HepG2 (cell line): ENCODE measurements around the gene AP1S3. TPM values are rescaled to one million over a fixed set of nuclear protein-coding genes. Genes with fewer than 3 reads are reported as not detected.

ENCODE experiments used
- ATAC-seq: fragments of 200-7000 bp; cut with Tn5 transposase; 3 replicates; pipeline ENCODE4 v1.9.1; 2020; ENCODE audit warnings: mild to moderate bottlenecking, moderate library complexity
- BruUV-seq: library from RNA; stranded (reverse); fragments of 400-500 nt; replicated peaks from 2 replicates; lab custom pipeline; 2021; lab: Mats Ljungman, UMichigan
- CTCF ChIA-PET: fragments of 300-600 bp; formaldehyde crosslinking; extraction: SDS; loops from one replicate; lab custom pipeline; 2021; ENCODE audit warnings: low total read pairs, inconsistent platforms, low intra/inter-chr PET ratio; lab: Yijun Ruan, JAX
- POLR2A ChIA-PET: fragments of 350-600 bp; sonication (Branson Sonifier 250); formaldehyde crosslinking; loops from one replicate; lab custom pipeline; 2020; ENCODE audit warnings: antibody characterized with exemption, inconsistent platforms; lab: Yijun Ruan, JAX
- DNase-seq: peaks from one replicate; pipeline ENCODE4 v3.0.0-alpha.2; 2015; ENCODE audit warnings: low spot score
- FAIRE-seq: peaks from 3 replicates; lab custom pipeline; 2011; peaks lifted over from hg19 to GRCh38; lab: Jason Lieb, UNC
- H2AFZ ChIP-seq: one replicate; pipeline ENCODE4 v1.6.1; 2011; ENCODE audit warnings: low read length, inconsistent platforms
- H3K27ac ChIP-seq: fragments of 300-600 bp; 3 replicates; pipeline ENCODE4 v1.8.0; 2011; ENCODE audit warnings: mixed run types, mild to moderate bottlenecking, mixed read lengths, low read length, inconsistent platforms; ENCODE audit not compliant: insufficient read depth; ENCODE audit errors: extremely low read length
- H3K27me3 ChIP-seq, 2 experiments: fragments of 200-600 bp in 1 of 2; 2 replicates in 1 of 2; 3 replicates in 1 of 2; pipeline versions ENCODE4 v1.6.0 to v1.8.0; 2011; ENCODE audit warnings: low read length in 2 of 2, mild to moderate bottlenecking in 2 of 2, moderate library complexity in 2 of 2, inconsistent platforms in 1 of 2; ENCODE audit not compliant: insufficient read depth in 2 of 2, control insufficient read depth in 1 of 2
- H3K36me3 ChIP-seq, 2 experiments: fragments of 200-600 bp in 1 of 2; replicated peaks in 1 of 2; 2 replicates in 1 of 2; 3 replicates in 1 of 2; pipeline versions ENCODE4 v1.5.1 to v1.8.0; 2011; ENCODE audit warnings: low read length in 2 of 2, inconsistent platforms in 1 of 2; ENCODE audit not compliant: insufficient read depth in 2 of 2, control insufficient read depth in 1 of 2
- H3K4me1 ChIP-seq: 2 replicates; pipeline ENCODE4 v1.5.1; 2012; ENCODE audit warnings: low read length, inconsistent platforms; ENCODE audit not compliant: insufficient read depth
- H3K4me2 ChIP-seq: 2 replicates; pipeline ENCODE4 v1.6.0; 2011; ENCODE audit warnings: low read depth, low read length, inconsistent platforms
- H3K4me3 ChIP-seq, 3 experiments: fragments of 200-600 bp in 1 of 3; sonication (generic), shearing (Covaris generic) in 1 of 3; replicated peaks in 1 of 3; 2 replicates each; pipeline ENCODE4 v1.5.1; 2011 to 2016; ENCODE audit warnings: low read length in 3 of 3, inconsistent platforms in 2 of 3, low read depth in 2 of 3, mild to moderate bottlenecking in 2 of 3, control low read depth in 1 of 3, mixed read lengths in 1 of 3; ENCODE audit not compliant: insufficient read depth in 1 of 3
- H3K79me2 ChIP-seq: one replicate; pipeline ENCODE4 v1.6.1; 2011; ENCODE audit warnings: low read length, inconsistent platforms; ENCODE audit not compliant: insufficient read depth
- H3K9ac ChIP-seq: 2 replicates; pipeline ENCODE4 v1.6.0; 2011; ENCODE audit warnings: mild to moderate bottlenecking, low read depth, low read length, inconsistent platforms; ENCODE audit not compliant: insufficient read depth
- H3K9me3 ChIP-seq: 2 replicates; pipeline ENCODE4 v1.5.1; 2012; ENCODE audit warnings: mild to moderate bottlenecking, low read length
- H4K20me1 ChIP-seq: 2 replicates; pipeline ENCODE4 v1.6.0; 2011; ENCODE audit warnings: inconsistent platforms, mild to moderate bottlenecking, low read length, moderate library complexity; ENCODE audit not compliant: insufficient read depth
- EP300 ChIP-seq, 3 experiments: sonication (generic) in 1 of 3; formaldehyde crosslinking in 1 of 3; IDR thresholded peaks; 2 replicates each; pipeline versions ENCODE4 v1.5.1 to v1.6.1; 2011 to 2020; ENCODE audit warnings: low read depth in 2 of 3, low read length in 2 of 3, borderline replicate concordance in 1 of 3, improper control_type of control experiment in 1 of 3, mild to moderate bottlenecking in 1 of 3, missing genetic modification reagents in 1 of 3, moderate library complexity in 1 of 3
- KAT8 ChIP-seq: IDR thresholded peaks from 2 replicates; pipeline ENCODE4 v1.6.1; 2016; ENCODE audit warnings: missing genetic modification reagents, missing compliant biosample characterization
- KLF6 ChIP-seq: IDR thresholded peaks from 2 replicates; pipeline ENCODE4 v1.8.0; 2016; ENCODE audit warnings: missing biosample characterization, missing genetic modification reagents
- NR2F1 ChIP-seq, 2 experiments: fragments of 450-650 bp in 1 of 2; formaldehyde crosslinking in 1 of 2; IDR thresholded peaks; 2 replicates each; pipeline versions ENCODE4 v1.5.0 to v1.6.1; 2016 to 2020; ENCODE audit warnings: mild to moderate bottlenecking in 1 of 2, missing compliant biosample characterization in 1 of 2, missing genetic modification reagents in 1 of 2, moderate library complexity in 1 of 2
- PCBP1 ChIP-seq: fragments of 200-400 bp; formaldehyde crosslinking; IDR thresholded peaks from 2 replicates; pipeline ENCODE4 v1.6.1; 2017; ENCODE audit warnings: mild to moderate bottlenecking, low read depth, low read length, borderline replicate concordance
- THAP9 ChIP-seq: sonication (generic); formaldehyde crosslinking; IDR thresholded peaks from 2 replicates; pipeline ENCODE4; 2020; ENCODE audit warnings: missing genetic modification reagents, mild to moderate bottlenecking, borderline replicate concordance
- TRAFD1 ChIP-seq: sonication (generic); formaldehyde crosslinking; IDR thresholded peaks from 2 replicates; pipeline ENCODE4 v1.5.1; 2020; ENCODE audit warnings: missing genetic modification reagents, mild to moderate bottlenecking, borderline replicate concordance
- ZNF75D ChIP-seq: sonication (generic); formaldehyde crosslinking; IDR thresholded peaks from 2 replicates; pipeline ENCODE4 v1.8.1; 2023; ENCODE audit warnings: missing genetic modification reagents, mild to moderate bottlenecking, borderline replicate concordance
- ZNF768 ChIP-seq: sonication (generic); formaldehyde crosslinking; IDR thresholded peaks from 2 replicates; pipeline ENCODE4 v1.4.0; 2020; ENCODE audit warnings: missing genetic modification reagents
- WGBS: methylation state at CpG from one replicate; pipeline ENCODE4 v1.1.6; 2017; ENCODE audit warnings: low lambda C conversion rate; 5-methylcytosine and 5-hydroxymethylcytosine counted together
- in situ Hi-C: cut with HindIII; loops from 2 replicates; pipeline ENCODE4 v1.10.0; 2017; ENCODE audit warnings: low pct_unique_long_range_greater_than_20kb; ENCODE audit not compliant: extremely low pct_ligation_motif_present
- intact Hi-C: fragments of 100-400 bp; cut with micrococcal nuclease; formaldehyde crosslinking; loops from one replicate; pipeline ENCODE4 v1.10.0; 2022; ENCODE audit not compliant: unreplicated experiment
- polyA plus RNA-seq, 8 experiments: library from polyadenylated mRNA; depleted of rRNA in 3 of 8; stranded (reverse) in 7 of 8; unstranded in 1 of 8; fragments of >200 nt; fragmentation: Illumina TruSeq in 4 of 8; extraction: Trizol in 4 of 8; gene quantifications; 2 replicates each; pipeline versions ENCODE4 v1.2.1 to v1.2.3, GENCODE V29; 2011 to 2016; ENCODE audit warnings: low read depth in 4 of 8, missing spikeins in 1 of 8, mixed read lengths in 1 of 8; ENCODE audit not compliant: insufficient read depth in 1 of 8
- total RNA-seq, 5 experiments: library from RNA; depleted of rRNA; stranded (reverse); fragments of >200 nt; fragmentation: Illumina TruSeq; extraction: Trizol; gene quantifications; 2 replicates each; pipeline ENCODE4 v1.2.3, GENCODE V29; 2016; ENCODE audit warnings: low read depth in 1 of 5
- TF ChIP-seq, protein P1 (sequence below): sonication (generic); formaldehyde crosslinking; IDR thresholded peaks from 2 replicates; pipeline ENCODE4 v1.4.0; 2020; ENCODE audit warnings: missing genetic modification reagents, borderline replicate concordance

AP1S3 gene
- total and polyA plus RNA-seq, 2 of the 13 experiments (the other 11 are each of a cell fraction or from before 2014, with no cell fraction given) = 3.0 to 16.3 TPM

- Histone ChIP-seq H4K20me1 (no peaks in the 10 kb centered on the region), H3K4me3 (no peak overlapping the region), H3K27ac (no peak overlapping the region)
- ATAC-seq (no peak), FAIRE-seq (no peak)
- in situ Hi-C loops = no loop called here
- no peak for TF ChIP-seq KAT8 (CRISPR knock-in tag)
- TF ChIP-seq THAP9 = no peak
- TF ChIP-seq NR2F1 (CRISPR knock-in tag; IDR thresholded peaks at IDR 0.05) = no peak
- no peak for TF ChIP-seq ZNF75D
- TF ChIP-seq, all 625 proteins: peak for 0
- CTCF ChIA-PET = no interaction called here
- Histone ChIP-seq H3K4me1 (no peaks in the 10 kb centered on the region), H2AFZ (no peak overlapping the region), H3K4me2 (no peak overlapping the region), H3K27me3 (no peaks in the 10 kb centered on the region), H3K9ac (no peak overlapping the region), H3K9me3 (no peaks in the 10 kb centered on the region), H3K79me2 (no peaks in the 10 kb centered on the region), H3K36me3 (no peaks in the 10 kb centered on the region)
- 72% methylated on average over 4 of the region's 4 CpGs for WGBS
- intact Hi-C loops = no loop called here
- POLR2A ChIA-PET = no interaction called here
- no peak for DNase-seq
- no TSS peak for BruUV-seq
Measured at GRCh38 chr2:223826995-223827394, 10.4 kb downstream of the AP1S3 start.

DNA sequence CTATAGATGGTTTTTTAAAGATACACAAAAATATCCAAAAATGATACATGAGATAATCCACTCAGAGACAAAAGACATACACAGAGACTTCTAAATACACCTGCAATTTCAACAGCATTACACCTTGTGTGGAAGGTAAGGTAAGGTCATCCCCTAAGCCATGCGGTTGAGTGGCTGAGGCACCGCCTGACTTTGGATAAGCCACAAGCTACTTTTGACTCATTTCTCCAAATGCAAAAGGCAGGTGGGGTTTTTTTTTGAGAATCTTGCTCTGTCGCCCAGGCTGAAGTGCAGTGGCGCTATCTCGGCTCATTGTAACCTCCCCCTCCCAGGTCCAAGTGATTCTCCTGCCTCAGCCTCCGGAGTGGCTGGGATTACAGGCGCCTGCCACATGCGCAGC lies 13.1 kb downstream of the AP1S3 start:
- ChIA-PET POLR2A (interaction anchor here (1.5 kb wide), 1 partner anchor 14 kb away, joined by 3 read pairs; no protein-coding TSS in a partner anchor), CTCF (no interaction called here)
- DNase-seq (no peak), FAIRE-seq (no peak), ATAC-seq (no peak)
- in situ Hi-C loops (no loop called here), intact Hi-C loops (no loop called here)
- Histone ChIP-seq H2AFZ (no peak overlapping the region), H3K9ac (no peak overlapping the region), H3K36me3 (no peaks in the 10 kb centered on the region), H3K27me3 (no peaks in the 10 kb centered on the region), H3K4me3 (no peak overlapping the region), H3K79me2 (no peaks in the 10 kb centered on the region), H3K4me2 (no peak overlapping the region), H3K9me3 (no peaks in the 10 kb centered on the region), H4K20me1 (no peaks in the 10 kb centered on the region), H3K4me1 (no peaks in the 10 kb centered on the region), H3K27ac (no peak overlapping the region)
- WGBS = 96% methylated on average over 8 of the region's 8 CpGs
- no TSS peak for BruUV-seq
- TF ChIP-seq, protein P1, sequence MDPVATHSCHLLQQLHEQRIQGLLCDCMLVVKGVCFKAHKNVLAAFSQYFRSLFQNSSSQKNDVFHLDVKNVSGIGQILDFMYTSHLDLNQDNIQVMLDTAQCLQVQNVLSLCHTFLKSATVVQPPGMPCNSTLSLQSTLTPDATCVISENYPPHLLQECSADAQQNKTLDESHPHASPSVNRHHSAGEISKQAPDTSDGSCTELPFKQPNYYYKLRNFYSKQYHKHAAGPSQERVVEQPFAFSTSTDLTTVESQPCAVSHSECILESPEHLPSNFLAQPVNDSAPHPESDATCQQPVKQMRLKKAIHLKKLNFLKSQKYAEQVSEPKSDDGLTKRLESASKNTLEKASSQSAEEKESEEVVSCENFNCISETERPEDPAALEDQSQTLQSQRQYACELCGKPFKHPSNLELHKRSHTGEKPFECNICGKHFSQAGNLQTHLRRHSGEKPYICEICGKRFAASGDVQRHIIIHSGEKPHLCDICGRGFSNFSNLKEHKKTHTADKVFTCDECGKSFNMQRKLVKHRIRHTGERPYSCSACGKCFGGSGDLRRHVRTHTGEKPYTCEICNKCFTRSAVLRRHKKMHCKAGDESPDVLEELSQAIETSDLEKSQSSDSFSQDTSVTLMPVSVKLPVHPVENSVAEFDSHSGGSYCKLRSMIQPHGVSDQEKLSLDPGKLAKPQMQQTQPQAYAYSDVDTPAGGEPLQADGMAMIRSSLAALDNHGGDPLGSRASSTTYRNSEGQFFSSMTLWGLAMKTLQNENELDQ (CRISPR knock-in tag) = no peak
- TF ChIP-seq KLF6 (CRISPR knock-in tag) (no peak), PCBP1 (no peak), ZNF768 (CRISPR knock-in tag) (no peak), EP300 (IDR thresholded peaks at IDR 0.05; ENCODE audit: low read depth in 2 of 2, low read length in 2 of 2) (no peak), EP300 (CRISPR knock-in tag; IDR thresholded peaks at IDR 0.05; ENCODE audit: borderline replicate concordance) (no peak), TRAFD1 (CRISPR knock-in tag) (no peak)
